Epithelial cell of proximal tubule (primary cell): ENCODE data around the gene MARCHF3. TPM values are rescaled to one million over a fixed set of nuclear protein-coding genes. Genes with fewer than 3 reads are reported as not detected.

ENCODE experiments used
- DNase-seq: peaks from one replicate; pipeline ENCODE4 v3.0.0-alpha.2; 2011; ENCODE audit warnings: low read depth
- H3K4me3 ChIP-seq: 2 replicates; pipeline ENCODE4 v1.5.1; 2011; ENCODE audit warnings: low read depth, mild to moderate bottlenecking, low read length
- CTCF ChIP-seq: conservative IDR thresholded peaks from 2 replicates; pipeline ENCODE4 v1.5.1; 2012; ENCODE audit warnings: low read depth, mild to moderate bottlenecking, low read length
- total RNA-seq: library from RNA; depleted of rRNA; stranded (reverse); fragments of >200 nt; gene quantifications from 2 replicates; pipeline ENCODE4 v1.2.3, GENCODE V29; 2015

Gene MARCHF3
- total RNA-seq, 1 donor from 2014 or later, result 5.0 TPM

GRCh38 chr5:126869005-126869451, 161.3 kb downstream of the MARCHF3 start:
- no peak for DNase-seq
- peak overlapping the region; percentile 49 for H3K4me3 ChIP-seq

GRCh38 chr5:126868338-126869004, 161.9 kb downstream of the MARCHF3 start:
- TF ChIP-seq CTCF, result no peak
- DNase-seq, result no peak
- H3K4me3 ChIP-seq, result peak overlapping the region; percentile 49

More at GRCh38 chr5:126869005-126869451, 161.3 kb downstream of the MARCHF3 start:
- no peak for TF ChIP-seq CTCF

DNA sequence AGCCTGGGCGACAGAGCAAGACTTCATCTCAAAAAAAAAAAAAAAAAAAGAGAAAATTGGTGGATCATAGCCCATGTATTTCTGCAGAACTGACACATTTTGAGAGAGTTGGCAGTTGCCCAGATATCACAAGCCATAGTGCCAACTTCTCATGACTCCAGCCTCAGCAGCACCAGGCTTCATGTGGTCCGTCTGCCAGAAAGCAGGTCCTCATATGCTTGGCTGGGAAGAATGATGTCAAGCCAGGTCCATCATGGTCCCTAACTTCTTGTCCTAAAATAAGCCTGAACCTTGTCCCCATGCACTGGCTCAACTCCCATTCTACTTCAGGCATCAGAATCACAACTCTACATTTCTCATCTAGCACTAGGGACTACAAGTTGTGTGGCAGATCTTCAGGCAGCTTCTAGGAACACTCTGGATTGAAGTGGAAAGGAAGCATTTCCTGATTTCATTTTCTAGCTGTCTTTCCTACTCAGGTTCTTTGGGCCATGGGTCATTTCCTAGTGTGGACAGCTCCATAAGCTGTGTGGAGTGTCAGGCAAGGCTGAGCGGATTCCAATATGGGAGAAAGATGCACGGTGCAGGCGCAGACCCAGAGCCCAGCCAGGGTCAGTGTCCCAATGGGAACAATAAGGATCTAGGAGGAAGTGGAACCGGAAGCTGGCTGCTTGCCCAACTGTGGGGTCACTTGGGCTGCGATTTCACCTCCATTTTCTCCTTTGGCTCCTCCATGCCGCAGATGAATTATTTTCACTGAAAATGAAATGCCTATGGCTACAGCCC, 163.3 kb downstream of the MARCHF3 start:
- H3K4me3 ChIP-seq, result no peak overlapping the region
- TF ChIP-seq CTCF, result no peak
- DNase-seq, result no peak

GRCh38 chr5:126865299-126865698, 165.1 kb downstream of the MARCHF3 start:
- no peak for DNase-seq
- no peak for TF ChIP-seq CTCF
- no peak overlapping the region for H3K4me3 ChIP-seq

DNA sequence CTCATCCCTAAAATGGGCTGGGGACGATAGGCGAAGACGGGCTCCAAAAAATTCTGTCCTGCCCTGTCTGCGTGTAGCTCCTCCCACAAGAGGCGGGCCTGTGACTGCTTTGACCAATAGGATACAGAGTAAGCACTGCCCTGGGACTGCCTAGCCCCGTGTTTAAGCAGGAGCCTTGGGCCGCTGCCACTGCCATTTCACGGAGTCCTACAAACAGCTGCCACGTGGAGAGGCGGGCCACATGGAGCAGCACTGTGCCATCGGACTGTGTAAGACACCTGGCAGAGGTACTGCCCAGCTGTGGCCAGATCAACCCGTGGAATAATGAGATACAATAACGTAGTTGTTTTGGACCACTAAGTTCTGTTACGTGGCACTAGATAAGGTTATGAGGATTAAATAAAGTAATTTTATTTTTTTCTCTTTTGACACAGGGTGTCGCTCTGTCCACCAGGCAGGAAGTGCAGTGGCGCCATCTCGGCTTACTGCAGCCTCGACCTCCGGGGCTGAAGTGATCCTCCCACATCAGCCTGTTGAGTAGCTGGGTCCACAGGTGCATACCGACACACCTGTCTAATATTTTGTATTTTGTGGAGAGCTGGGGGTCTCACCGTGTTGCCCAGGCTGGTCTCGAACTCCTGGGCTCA, 166.2 kb downstream of the MARCHF3 start:
- no peak for DNase-seq
- H3K4me3 ChIP-seq, result no peak overlapping the region
- no peak for TF ChIP-seq CTCF

DNA sequence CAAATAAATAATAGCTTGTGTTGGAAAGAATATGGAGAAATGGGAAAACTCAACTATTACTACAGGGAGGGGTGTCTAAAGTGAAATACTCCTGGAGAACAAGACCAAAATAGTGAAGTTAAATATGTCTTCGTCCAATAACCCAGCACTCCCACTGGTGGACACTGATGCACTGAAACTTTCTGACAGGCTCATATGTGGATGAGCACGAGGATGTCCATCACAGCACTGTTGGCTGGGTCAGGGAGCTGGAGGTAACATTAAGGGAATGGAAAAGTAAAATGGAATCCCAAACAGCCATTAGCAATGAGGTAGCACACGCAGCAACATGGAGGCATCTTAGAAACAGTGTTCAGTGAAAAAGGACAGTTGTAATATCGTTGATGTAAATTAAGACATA, 167.0 kb downstream of the MARCHF3 start:
- no peak overlapping the region for H3K4me3 ChIP-seq
- no peak for TF ChIP-seq CTCF
- DNase-seq, result no peak
